HepG2 (cell line): ENCODE results near the gene DRC3. TPM values are rescaled to one million over a fixed set of nuclear protein-coding genes. Genes with fewer than 3 reads are reported as not detected.
A peak's percentile ranks its signal among the peaks of the same experiment; 100 is the strongest.

Source experiments
- ARNT ChIP-seq: fragments of 450-650 bp; IDR thresholded peaks from 2 replicates; pipeline ENCODE4 v1.6.1; 2017
- CBFB ChIP-seq: sonication (generic); formaldehyde crosslinking; IDR thresholded peaks from 2 replicates; pipeline ENCODE4 v1.4.0; 2020; ENCODE audit warnings: missing genetic modification reagents
- GATAD1 ChIP-seq: IDR thresholded peaks from 2 replicates; pipeline ENCODE4 v1.6.1; 2016; ENCODE audit warnings: missing genetic modification reagents, missing compliant biosample characterization
- HHEX ChIP-seq: IDR thresholded peaks from 2 replicates; pipeline ENCODE4 v1.6.1; 2016; ENCODE audit warnings: control low read depth
- KAT7 ChIP-seq: IDR thresholded peaks from 2 replicates; pipeline ENCODE4 v1.6.1; 2018; ENCODE audit warnings: borderline replicate concordance, missing compliant biosample characterization
- KDM1A ChIP-seq: IDR thresholded peaks from 2 replicates; pipeline ENCODE4 v1.6.1; 2016; ENCODE audit warnings: missing compliant biosample characterization
- KLF12 ChIP-seq: sonication (generic); formaldehyde crosslinking; IDR thresholded peaks from 2 replicates; pipeline ENCODE4 v1.4.0; 2020; ENCODE audit warnings: missing genetic modification reagents, borderline replicate concordance
- MLLT10 ChIP-seq: sonication (generic); formaldehyde crosslinking; IDR thresholded peaks from 2 replicates; pipeline ENCODE4 v1.4.0; 2020; ENCODE audit warnings: missing genetic modification reagents
- MXD4 ChIP-seq: IDR thresholded peaks from 2 replicates; pipeline ENCODE4 v1.6.1; 2016; ENCODE audit warnings: mild to moderate bottlenecking, missing biosample characterization, missing genetic modification reagents
- NCOA5 ChIP-seq: sonication (generic); formaldehyde crosslinking; IDR thresholded peaks from 2 replicates; pipeline ENCODE4 v1.4.0; 2020; ENCODE audit warnings: missing genetic modification reagents
- NCOR1 ChIP-seq: fragments of 200-600 bp; sonication (generic); IDR thresholded peaks from 2 replicates; pipeline ENCODE4 v1.7.0; 2017; ENCODE audit warnings: antibody characterized with exemption, low read length, borderline replicate concordance
- NONO ChIP-seq, 2 experiments: fragments of 450-650 bp in 1 of 2; sonication (generic) in 1 of 2; formaldehyde crosslinking in 1 of 2; IDR thresholded peaks in 1 of 2; conservative IDR thresholded peaks in 1 of 2; 2 replicates each; pipeline versions ENCODE4 v1.6.1 to v1.8.0; 2017 to 2022; ENCODE audit warnings: mild to moderate bottlenecking in 1 of 2, missing genetic modification reagents in 1 of 2, moderate library complexity in 1 of 2
- SP140L ChIP-seq: sonication (generic); formaldehyde crosslinking; IDR thresholded peaks from 2 replicates; pipeline ENCODE4 v1.4.0; 2020; ENCODE audit warnings: missing genetic modification reagents, borderline replicate concordance
- TRIM24 ChIP-seq: sonication (generic); formaldehyde crosslinking; IDR thresholded peaks from 2 replicates; pipeline ENCODE4 v1.8.0; 2022; ENCODE audit warnings: mild to moderate bottlenecking, missing genetic modification reagents
- ZNF124 ChIP-seq: sonication (generic); formaldehyde crosslinking; IDR thresholded peaks from 2 replicates; pipeline ENCODE4 v1.4.0; 2020; ENCODE audit warnings: missing genetic modification reagents
- ZNF264 ChIP-seq: sonication (generic); formaldehyde crosslinking; IDR thresholded peaks from 2 replicates; pipeline ENCODE4 v1.4.0; 2020; ENCODE audit warnings: missing genetic modification reagents
- ZNF34 ChIP-seq: sonication (generic); formaldehyde crosslinking; IDR thresholded peaks from 2 replicates; pipeline ENCODE4 v1.4.0; 2020; ENCODE audit warnings: mild to moderate bottlenecking, missing genetic modification reagents, borderline replicate concordance
- ZNF777 ChIP-seq: sonication (generic); formaldehyde crosslinking; IDR thresholded peaks from 2 replicates; pipeline ENCODE4 v1.4.0; 2020; ENCODE audit warnings: missing genetic modification reagents
- ZNF878 ChIP-seq: sonication (generic); formaldehyde crosslinking; IDR thresholded peaks from 2 replicates; pipeline ENCODE4 v1.8.1; 2023; ENCODE audit warnings: mild to moderate bottlenecking, missing genetic modification reagents, moderate library complexity
- ZNF879 ChIP-seq: sonication (generic); formaldehyde crosslinking; IDR thresholded peaks from 2 replicates; pipeline ENCODE4 v1.8.1; 2023; ENCODE audit warnings: missing genetic modification reagents
- polyA plus RNA-seq, 8 experiments: library from polyadenylated mRNA; depleted of rRNA in 3 of 8; stranded (reverse) in 7 of 8; unstranded in 1 of 8; fragments of >200 nt; fragmentation: Illumina TruSeq in 4 of 8; extraction: Trizol in 4 of 8; gene quantifications; 2 replicates each; pipeline versions ENCODE4 v1.2.1 to v1.2.3, GENCODE V29; 2011 to 2016; ENCODE audit warnings: low read depth in 4 of 8, missing spikeins in 1 of 8, mixed read lengths in 1 of 8; ENCODE audit not compliant: insufficient read depth in 1 of 8
- total RNA-seq, 5 experiments: library from RNA; depleted of rRNA; stranded (reverse); fragments of >200 nt; fragmentation: Illumina TruSeq; extraction: Trizol; gene quantifications; 2 replicates each; pipeline ENCODE4 v1.2.3, GENCODE V29; 2016; ENCODE audit warnings: low read depth in 1 of 5
- TF ChIP-seq, protein P1 (sequence below): sonication (generic); formaldehyde crosslinking; conservative IDR thresholded peaks from 2 replicates; pipeline ENCODE4 v1.8.1; 2023; ENCODE audit warnings: missing genetic modification reagents
- TF ChIP-seq, protein P2 (sequence below): sonication (generic); formaldehyde crosslinking; IDR thresholded peaks from 2 replicates; pipeline ENCODE4 v1.4.0; 2020; ENCODE audit warnings: missing genetic modification reagents
- TF ChIP-seq, protein P3 (sequence below): sonication (generic); formaldehyde crosslinking; IDR thresholded peaks from 2 replicates; pipeline ENCODE4 v1.5.0; 2020; ENCODE audit warnings: mild to moderate bottlenecking, missing genetic modification reagents
- TF ChIP-seq, protein P4 (sequence below): sonication (generic); formaldehyde crosslinking; IDR thresholded peaks from 2 replicates; pipeline ENCODE4 v1.4.0; 2020; ENCODE audit warnings: missing genetic modification reagents, borderline replicate concordance
- TF ChIP-seq, protein P5 (sequence below): sonication (generic); formaldehyde crosslinking; conservative IDR thresholded peaks from 2 replicates; pipeline ENCODE4 v1.4.0; 2020; ENCODE audit warnings: missing genetic modification reagents

DRC3 gene
- total and polyA plus RNA-seq, 2 of the 13 experiments (the other 11 are each of a cell fraction or from before 2014, with no cell fraction given), result 0.53 to 0.87 TPM

DNA sequence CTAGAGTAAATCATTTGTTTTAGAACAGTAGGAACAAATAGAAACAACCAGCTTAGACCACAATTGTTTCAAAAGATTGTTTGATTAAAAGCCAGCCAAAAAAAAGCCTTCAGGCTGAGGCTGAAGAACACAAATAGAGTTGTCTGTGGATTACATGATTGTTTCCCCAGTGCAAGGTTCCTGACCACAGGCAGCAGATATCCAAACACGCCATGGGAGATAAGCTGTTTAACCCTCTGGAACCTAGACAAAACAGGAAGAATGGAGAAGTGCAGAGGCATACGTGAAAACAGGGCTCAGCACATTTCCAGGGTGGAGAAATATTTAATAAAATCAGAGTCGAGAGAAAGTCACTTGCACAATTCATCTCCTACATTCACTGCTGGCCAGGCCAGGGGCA, 45.3 kb downstream of the DRC3 start (continued):
- TF ChIP-seq NCOA5, result no peak
- no peak for TF ChIP-seq MLLT10
- TF ChIP-seq ZNF124 (CRISPR knock-in tag), result no peak
- TF ChIP-seq ZNF264 (CRISPR knock-in tag), result no peak; the same call in 1 of the 2 replicates
- TF ChIP-seq ZNF34 (CRISPR knock-in tag), result no peak
- TF ChIP-seq, protein P1, sequence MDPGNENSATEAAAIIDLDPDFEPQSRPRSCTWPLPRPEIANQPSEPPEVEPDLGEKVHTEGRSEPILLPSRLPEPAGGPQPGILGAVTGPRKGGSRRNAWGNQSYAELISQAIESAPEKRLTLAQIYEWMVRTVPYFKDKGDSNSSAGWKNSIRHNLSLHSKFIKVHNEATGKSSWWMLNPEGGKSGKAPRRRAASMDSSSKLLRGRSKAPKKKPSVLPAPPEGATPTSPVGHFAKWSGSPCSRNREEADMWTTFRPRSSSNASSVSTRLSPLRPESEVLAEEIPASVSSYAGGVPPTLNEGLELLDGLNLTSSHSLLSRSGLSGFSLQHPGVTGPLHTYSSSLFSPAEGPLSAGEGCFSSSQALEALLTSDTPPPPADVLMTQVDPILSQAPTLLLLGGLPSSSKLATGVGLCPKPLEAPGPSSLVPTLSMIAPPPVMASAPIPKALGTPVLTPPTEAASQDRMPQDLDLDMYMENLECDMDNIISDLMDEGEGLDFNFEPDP (CRISPR knock-in tag), result no peak
- no peak for TF ChIP-seq KAT7
- TF ChIP-seq, protein P2, sequence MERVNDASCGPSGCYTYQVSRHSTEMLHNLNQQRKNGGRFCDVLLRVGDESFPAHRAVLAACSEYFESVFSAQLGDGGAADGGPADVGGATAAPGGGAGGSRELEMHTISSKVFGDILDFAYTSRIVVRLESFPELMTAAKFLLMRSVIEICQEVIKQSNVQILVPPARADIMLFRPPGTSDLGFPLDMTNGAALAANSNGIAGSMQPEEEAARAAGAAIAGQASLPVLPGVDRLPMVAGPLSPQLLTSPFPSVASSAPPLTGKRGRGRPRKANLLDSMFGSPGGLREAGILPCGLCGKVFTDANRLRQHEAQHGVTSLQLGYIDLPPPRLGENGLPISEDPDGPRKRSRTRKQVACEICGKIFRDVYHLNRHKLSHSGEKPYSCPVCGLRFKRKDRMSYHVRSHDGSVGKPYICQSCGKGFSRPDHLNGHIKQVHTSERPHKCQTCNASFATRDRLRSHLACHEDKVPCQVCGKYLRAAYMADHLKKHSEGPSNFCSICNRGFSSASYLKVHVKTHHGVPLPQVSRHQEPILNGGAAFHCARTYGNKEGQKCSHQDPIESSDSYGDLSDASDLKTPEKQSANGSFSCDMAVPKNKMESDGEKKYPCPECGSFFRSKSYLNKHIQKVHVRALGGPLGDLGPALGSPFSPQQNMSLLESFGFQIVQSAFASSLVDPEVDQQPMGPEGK, result no peak
- no peak for TF ChIP-seq SP140L
- no peak for TF ChIP-seq KLF12 (CRISPR knock-in tag)
- TF ChIP-seq ZNF879 (CRISPR knock-in tag), result no peak
- TF ChIP-seq, protein P3, sequence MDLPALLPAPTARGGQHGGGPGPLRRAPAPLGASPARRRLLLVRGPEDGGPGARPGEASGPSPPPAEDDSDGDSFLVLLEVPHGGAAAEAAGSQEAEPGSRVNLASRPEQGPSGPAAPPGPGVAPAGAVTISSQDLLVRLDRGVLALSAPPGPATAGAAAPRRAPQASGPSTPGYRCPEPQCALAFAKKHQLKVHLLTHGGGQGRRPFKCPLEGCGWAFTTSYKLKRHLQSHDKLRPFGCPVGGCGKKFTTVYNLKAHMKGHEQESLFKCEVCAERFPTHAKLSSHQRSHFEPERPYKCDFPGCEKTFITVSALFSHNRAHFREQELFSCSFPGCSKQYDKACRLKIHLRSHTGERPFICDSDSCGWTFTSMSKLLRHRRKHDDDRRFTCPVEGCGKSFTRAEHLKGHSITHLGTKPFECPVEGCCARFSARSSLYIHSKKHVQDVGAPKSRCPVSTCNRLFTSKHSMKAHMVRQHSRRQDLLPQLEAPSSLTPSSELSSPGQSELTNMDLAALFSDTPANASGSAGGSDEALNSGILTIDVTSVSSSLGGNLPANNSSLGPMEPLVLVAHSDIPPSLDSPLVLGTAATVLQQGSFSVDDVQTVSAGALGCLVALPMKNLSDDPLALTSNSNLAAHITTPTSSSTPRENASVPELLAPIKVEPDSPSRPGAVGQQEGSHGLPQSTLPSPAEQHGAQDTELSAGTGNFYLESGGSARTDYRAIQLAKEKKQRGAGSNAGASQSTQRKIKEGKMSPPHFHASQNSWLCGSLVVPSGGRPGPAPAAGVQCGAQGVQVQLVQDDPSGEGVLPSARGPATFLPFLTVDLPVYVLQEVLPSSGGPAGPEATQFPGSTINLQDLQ (CRISPR knock-in tag), result no peak
- no peak for TF ChIP-seq HHEX (CRISPR knock-in tag)
- TF ChIP-seq GATAD1 (CRISPR knock-in tag), result peak; percentile 15; the same call in 1 of the 2 replicates
- TF ChIP-seq, protein P4, sequence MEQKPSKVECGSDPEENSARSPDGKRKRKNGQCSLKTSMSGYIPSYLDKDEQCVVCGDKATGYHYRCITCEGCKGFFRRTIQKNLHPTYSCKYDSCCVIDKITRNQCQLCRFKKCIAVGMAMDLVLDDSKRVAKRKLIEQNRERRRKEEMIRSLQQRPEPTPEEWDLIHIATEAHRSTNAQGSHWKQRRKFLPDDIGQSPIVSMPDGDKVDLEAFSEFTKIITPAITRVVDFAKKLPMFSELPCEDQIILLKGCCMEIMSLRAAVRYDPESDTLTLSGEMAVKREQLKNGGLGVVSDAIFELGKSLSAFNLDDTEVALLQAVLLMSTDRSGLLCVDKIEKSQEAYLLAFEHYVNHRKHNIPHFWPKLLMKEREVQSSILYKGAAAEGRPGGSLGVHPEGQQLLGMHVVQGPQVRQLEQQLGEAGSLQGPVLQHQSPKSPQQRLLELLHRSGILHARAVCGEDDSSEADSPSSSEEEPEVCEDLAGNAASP, result no peak
- no peak for TF ChIP-seq NONO (IDR thresholded peaks at IDR 0.05)
- no peak; the same call in 1 of the 2 replicates for TF ChIP-seq NONO (CRISPR knock-in tag; conservative IDR thresholded peaks at IDR 0.05)
- TF ChIP-seq NCOR1, result no peak
- no peak for TF ChIP-seq KDM1A (CRISPR knock-in tag)
- TF ChIP-seq CBFB (CRISPR knock-in tag), result peak; percentile 97
- no peak for TF ChIP-seq ZNF777 (CRISPR knock-in tag)
- no peak for TF ChIP-seq ZNF878 (CRISPR knock-in tag)
- no peak for TF ChIP-seq TRIM24 (CRISPR knock-in tag)
- TF ChIP-seq ARNT, result no peak
- TF ChIP-seq, protein P5, sequence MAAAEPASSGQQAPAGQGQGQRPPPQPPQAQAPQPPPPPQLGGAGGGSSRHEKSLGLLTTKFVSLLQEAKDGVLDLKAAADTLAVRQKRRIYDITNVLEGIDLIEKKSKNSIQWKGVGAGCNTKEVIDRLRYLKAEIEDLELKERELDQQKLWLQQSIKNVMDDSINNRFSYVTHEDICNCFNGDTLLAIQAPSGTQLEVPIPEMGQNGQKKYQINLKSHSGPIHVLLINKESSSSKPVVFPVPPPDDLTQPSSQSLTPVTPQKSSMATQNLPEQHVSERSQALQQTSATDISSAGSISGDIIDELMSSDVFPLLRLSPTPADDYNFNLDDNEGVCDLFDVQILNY, result no peak
- TF ChIP-seq MXD4 (CRISPR knock-in tag), result peak; percentile 19; the same call in 1 of the 2 replicates
